NCI-H2107 treated with DMSO at 0.1 percent for 48 hours (cell line): ENCODE results near the gene TMEM126B.
"Not testable (repeated sequence)": the region's sequence is repeated elsewhere in the genome, so short reads cannot be mapped to it uniquely, and the experiment has no call there.

ENCODE experiments used
- DNase-seq: peaks from one replicate; lab custom pipeline; 2025; ENCODE audit not compliant: unreplicated experiment; lab: John Stamatoyannopoulos, UW

Gene TMEM126B

GRCh38 chr11:85647604-85648299 is 19.4 kb downstream of the TMEM126B start, which contains the start of gene TMEM126A:
Gene TMEM126A, plus strand, starts transcription at chr11:85647967. Its CDS starts 2,289 bp downstream, at chr11:85650256.
- DNase-seq, result peak; percentile 88

GRCh38 chr11:85651118-85651517 is 22.7 kb downstream of the TMEM126B start:
- no peak for DNase-seq

DNA sequence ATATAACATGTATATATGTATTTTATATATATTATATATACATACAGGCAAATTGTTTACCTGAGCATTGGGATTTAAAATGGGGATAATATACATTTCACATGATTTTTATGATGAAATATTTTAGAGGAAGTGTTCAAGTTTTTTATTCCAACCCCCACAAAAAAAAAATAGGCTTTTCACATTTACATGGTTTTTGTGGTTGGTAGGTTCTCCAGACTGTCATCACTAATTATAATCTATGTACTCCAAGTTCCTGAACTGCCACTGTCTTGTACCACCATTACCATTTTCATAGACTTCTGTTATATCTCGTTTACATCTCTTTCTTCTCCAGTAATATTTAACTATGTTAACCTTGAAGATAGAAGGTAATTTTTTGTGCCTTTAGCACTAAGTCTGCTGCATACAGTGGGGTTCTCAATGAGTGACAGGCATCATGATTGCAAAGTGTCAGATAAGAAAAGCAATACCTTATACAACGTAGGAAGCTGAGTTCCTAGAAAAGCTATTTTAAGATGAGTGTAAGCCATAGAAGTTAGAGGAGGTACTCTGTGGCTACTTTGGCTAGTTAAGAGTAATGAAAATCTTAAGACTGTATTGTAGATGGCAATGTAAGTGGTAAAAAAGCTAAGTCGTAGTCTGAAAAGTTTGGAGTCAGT is 24.5 kb downstream of the TMEM126B start:
- DNase-seq, result no peak

GRCh38 chr11:85654343-85654742 is 25.9 kb downstream of the TMEM126B start:
- DNase-seq, result not testable (repeated sequence)

DNA sequence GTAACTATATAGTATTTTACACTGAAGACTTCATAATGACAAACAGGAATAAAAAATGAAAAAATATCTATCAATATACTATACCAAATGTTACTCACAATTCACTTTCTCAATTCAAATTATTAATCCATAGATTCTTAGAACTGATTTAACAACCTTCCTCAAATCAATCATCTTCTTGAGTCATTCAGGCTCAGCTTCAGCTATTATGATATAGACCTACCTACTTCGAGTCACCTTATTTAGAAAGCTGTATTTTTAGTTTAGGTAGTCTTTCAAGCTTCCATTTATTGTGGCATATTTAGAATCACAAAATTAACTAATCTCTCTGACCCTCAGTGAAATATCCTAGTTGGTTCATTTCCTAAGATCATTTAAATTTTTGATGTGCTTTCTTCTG is 28.4 kb downstream of the TMEM126B start:
- no peak for DNase-seq

- no peak for DNase-seq
Observed at GRCh38 chr11:85658180-85658579, 29.8 kb downstream of the TMEM126B start.

- no peak for DNase-seq
Observed at GRCh38 chr11:85661972-85662664, 33.7 kb downstream of the TMEM126B start.

GRCh38 chr11:85663080-85663752 is 34.8 kb downstream of the TMEM126B start:
- no peak for DNase-seq

DNA sequence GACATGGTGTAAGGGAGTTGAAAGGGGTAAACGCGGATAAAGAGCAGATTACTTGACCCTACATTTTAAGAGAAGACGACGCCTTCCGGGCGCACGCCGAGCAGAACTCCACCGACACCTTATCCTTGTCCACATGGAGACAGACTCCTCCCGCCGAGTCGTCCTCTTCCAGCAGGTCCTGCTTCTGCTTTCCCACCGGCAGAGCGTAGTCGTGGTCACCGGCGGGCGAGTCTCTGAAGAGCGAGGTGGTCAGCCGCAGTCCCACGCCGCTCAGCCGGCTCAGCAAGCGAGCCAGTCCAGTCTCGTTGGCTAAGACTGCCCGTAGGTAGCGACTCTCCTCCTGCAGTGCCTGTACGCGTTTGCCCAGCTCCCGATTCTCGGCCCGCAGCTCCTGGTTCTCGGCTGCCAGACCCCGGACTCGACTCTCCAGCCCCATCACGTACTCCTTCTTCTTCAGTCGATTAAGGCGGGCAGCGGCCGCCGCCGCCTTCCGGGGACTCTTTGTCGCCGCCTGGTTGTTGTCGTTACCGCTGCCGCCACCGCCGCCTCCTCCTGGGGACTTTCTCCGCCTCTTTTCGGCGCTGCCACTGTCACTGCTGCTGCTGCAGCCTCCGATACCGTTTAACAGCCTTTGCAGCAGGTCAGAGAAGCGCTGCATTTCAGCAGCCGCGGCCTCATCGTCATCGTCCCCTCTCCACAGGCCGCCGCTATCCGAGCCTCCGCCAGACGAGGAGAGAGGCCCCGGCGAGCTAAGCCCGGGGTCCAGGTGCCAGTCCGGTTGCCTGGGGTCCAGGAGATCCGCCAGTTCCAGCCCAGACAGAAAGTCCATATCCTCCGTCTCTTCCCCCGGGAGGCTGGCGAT is 35.6 kb downstream of the TMEM126B start:
- DNase-seq, result peak; percentile 58

DNA sequence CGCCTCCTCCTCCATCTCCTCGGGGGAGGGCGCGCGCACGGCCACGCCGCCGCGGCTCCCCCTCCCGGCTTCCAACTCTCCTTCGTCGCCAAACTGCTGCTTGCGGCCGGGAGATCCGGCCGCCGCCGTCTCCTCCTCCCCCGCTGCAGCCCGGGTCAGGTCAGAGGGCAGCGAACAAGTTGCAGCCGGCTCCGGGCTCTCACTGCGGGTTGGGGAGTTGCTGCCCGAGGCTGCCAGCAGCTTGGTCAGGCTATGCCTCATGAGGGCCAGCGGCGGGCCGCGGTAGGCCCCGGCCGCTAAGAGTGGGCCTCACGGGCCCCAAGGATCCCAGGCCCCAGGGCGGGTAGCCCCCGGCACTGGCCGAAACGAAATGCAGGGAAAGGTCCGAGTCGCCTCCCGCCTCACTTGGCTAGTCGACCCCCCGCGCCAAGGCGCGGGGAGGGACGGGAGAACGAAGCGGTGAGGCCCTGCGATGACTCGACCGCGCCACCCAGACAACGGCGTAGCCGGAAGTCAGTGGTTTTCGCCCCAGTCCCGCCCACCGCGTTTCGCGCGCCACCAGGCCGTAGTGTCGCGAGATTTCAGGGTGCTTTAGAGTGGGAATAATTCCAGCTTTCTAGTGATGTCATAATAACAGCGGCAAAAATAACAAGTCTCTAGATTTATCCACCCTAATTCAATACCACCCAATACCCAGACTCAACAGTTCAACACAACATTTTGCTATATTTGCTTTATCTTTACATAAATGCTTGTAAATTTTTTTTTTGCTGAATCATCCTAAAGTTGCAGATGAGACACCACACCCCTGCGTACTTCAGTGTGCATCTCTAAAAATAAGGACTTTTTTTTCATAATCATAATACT is 36.5 kb downstream of the TMEM126B start, which contains the start of gene CREBZF:
TSS of gene CREBZF (minus strand) at position 515 of the 867 bp plus-strand sequence. CDS start at position 261, 254 bp downstream.
- DNase-seq, result peak; percentile 90

GRCh38 chr11:85665733-85666132 is 37.3 kb downstream of the TMEM126B start:
- no peak for DNase-seq

- no peak for DNase-seq
Observed at GRCh38 chr11:85666687-85667086, 38.3 kb downstream of the TMEM126B start.

DNA sequence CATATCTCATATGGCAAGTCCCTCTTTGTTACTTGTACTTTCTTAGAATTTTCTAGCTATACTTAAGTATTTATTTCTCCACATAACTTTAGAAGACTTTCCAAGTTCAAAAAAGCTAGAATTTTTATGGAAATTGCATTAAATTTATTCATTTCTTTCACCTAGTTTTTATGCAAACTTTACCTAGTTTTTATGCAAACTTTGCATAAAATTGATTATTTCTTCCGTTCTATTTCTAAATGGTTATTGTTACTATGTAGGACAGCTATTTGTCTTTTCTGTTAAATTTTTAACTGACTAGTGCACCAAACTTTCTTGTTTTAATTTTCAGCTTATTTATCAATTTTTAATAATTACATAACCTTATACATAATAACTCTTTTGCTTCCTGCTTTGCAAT is 39.8 kb downstream of the TMEM126B start:
- DNase-seq, result no peak

DNA sequence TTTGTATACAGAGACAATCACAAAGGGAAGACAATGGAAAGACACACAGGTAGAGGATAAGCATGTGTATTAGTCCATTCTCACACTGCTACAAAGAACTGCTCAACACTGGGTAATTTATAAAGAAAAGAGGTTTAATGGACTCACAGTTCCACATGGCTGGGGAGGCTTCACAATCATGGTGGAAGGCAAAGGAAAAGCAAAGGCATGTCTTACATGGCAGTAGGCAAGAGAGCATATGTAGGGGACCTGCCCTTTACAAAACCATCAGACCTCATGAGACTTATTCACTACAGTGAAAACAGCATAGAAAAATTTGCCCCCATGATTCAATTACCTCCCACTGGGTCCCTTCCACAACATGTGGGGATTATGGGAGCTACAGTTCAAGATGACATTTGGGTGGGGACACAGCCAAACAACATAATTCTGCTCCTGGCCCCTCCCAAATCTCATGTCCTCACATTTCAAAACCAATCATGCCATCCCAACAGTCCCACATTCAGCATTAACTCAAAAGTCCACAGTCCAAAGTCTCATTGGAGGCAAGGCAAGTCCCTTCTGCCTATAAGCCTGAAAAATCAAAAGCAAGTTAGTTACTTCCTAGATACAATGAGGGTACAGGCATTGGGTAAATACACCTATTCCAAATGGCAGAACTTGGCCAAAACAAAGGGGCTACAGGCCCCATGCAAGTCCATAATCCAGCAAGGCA is 42.7 kb downstream of the TMEM126B start:
- DNase-seq, result not testable (repeated sequence)

- no peak for DNase-seq
Observed at GRCh38 chr11:85672105-85672902, 43.9 kb downstream of the TMEM126B start.

GRCh38 chr11:85673393-85673792 is 45.0 kb downstream of the TMEM126B start:
- no peak for DNase-seq

GRCh38 chr11:85679576-85679975 is 51.2 kb downstream of the TMEM126B start:
- no peak for DNase-seq

DNA sequence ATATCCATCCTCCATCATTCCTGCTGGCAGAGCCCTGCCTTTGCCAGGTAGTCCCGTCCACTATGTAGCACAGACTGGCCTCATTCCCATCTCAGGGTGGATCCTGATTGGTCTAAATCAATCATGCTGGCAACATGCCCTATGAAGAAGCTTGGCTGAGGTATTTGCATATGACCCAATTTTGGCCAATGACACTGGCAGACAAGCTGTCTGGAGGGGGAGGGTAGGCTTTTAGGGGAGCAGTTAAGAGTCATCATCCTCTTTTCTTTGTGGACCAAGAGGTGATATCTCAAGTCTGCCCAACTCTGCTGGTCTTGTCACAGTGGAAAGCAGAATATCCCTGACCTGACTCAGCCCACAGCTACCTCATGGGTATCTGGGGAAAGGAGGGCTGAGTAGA is 52.5 kb downstream of the TMEM126B start:
- DNase-seq, result no peak
